ENCODE data around the gene EPHB1. TPM values are rescaled to one million over a fixed set of nuclear protein-coding genes. Genes with fewer than 3 reads are reported as not detected.

The EPHB1 gene
- total RNA-seq, 1 donor: 0.36 TPM

- Histone ChIP-seq H3K79me2 (ENCODE audit: insufficient read depth, low read length) (no peaks in the 10 kb centered on the region), H4K20me1 (ENCODE audit: insufficient read depth, low read length) (no peaks in the 10 kb centered on the region), H3K4me1 (ENCODE audit: insufficient read depth, low read length) (no peaks in the 10 kb centered on the region), H3K4me2 (ENCODE audit: insufficient read depth, low read length) (no peak overlapping the region), H3K9me3 (ENCODE audit: low read depth, low read length) (no peaks in the 10 kb centered on the region), H3K4me3 (ENCODE audit: insufficient read depth, low read length) (no peak overlapping the region), H3K27me3 (ENCODE audit: insufficient read depth, low read length) (no peaks in the 10 kb centered on the region), H3K36me3 (ENCODE audit: insufficient read depth, low read length) (no peaks in the 10 kb centered on the region), H3K27ac (ENCODE audit: low read depth, low read length) (no peak overlapping the region), H2AFZ (ENCODE audit: low read length) (no peak overlapping the region)
- no peak for TF ChIP-seq CTCF (IDR thresholded peaks at IDR 0.05; ENCODE audit: extremely low read depth, low read depth, low read length)
- DNase-seq (ENCODE audit: insufficient read length, low spot score, missing footprints): no peak
These were observed 161.3 kb downstream of the EPHB1 start for GRCh38 chr3:134956395-134956794.

- Histone ChIP-seq H2AFZ (ENCODE audit: low read length) (no peak overlapping the region), H3K4me2 (ENCODE audit: insufficient read depth, low read length) (no peak overlapping the region)
These were observed 161.8 kb downstream of the EPHB1 start for GRCh38 chr3:134956844-134957243.

GRCh38 chr3:134959516-134959915 is 164.5 kb downstream of the EPHB1 start:
- no peak for DNase-seq (ENCODE audit: insufficient read length, low spot score, missing footprints)
- Histone ChIP-seq H3K4me2 (ENCODE audit: insufficient read depth, low read length) (no peak overlapping the region), H3K27ac (ENCODE audit: low read depth, low read length) (no peak overlapping the region), H2AFZ (ENCODE audit: low read length) (no peak overlapping the region), H3K27me3 (ENCODE audit: insufficient read depth, low read length) (no peaks in the 10 kb centered on the region), H3K79me2 (ENCODE audit: insufficient read depth, low read length) (no peaks in the 10 kb centered on the region), H3K36me3 (ENCODE audit: insufficient read depth, low read length) (no peaks in the 10 kb centered on the region), H3K4me3 (ENCODE audit: insufficient read depth, low read length) (no peak overlapping the region), H4K20me1 (ENCODE audit: insufficient read depth, low read length) (no peaks in the 10 kb centered on the region), H3K9me3 (ENCODE audit: low read depth, low read length) (no peaks in the 10 kb centered on the region), H3K4me1 (ENCODE audit: insufficient read depth, low read length) (no peaks in the 10 kb centered on the region)
- TF ChIP-seq CTCF (IDR thresholded peaks at IDR 0.05; ENCODE audit: extremely low read depth, low read depth, low read length): no peak

More at GRCh38 chr3:134956844-134957243, 161.8 kb downstream of the EPHB1 start:
- Histone ChIP-seq H3K27ac (ENCODE audit: low read depth, low read length) (no peak overlapping the region), H3K36me3 (ENCODE audit: insufficient read depth, low read length) (no peaks in the 10 kb centered on the region), H3K4me1 (ENCODE audit: insufficient read depth, low read length) (no peaks in the 10 kb centered on the region), H3K79me2 (ENCODE audit: insufficient read depth, low read length) (no peaks in the 10 kb centered on the region), H4K20me1 (ENCODE audit: insufficient read depth, low read length) (no peaks in the 10 kb centered on the region), H3K9me3 (ENCODE audit: low read depth, low read length) (no peaks in the 10 kb centered on the region), H3K4me3 (ENCODE audit: insufficient read depth, low read length) (no peak overlapping the region), H3K27me3 (ENCODE audit: insufficient read depth, low read length) (no peaks in the 10 kb centered on the region)
- no peak for TF ChIP-seq CTCF (IDR thresholded peaks at IDR 0.05; ENCODE audit: extremely low read depth, low read depth, low read length)
- DNase-seq (ENCODE audit: insufficient read length, low spot score, missing footprints): no peak

- no peak for DNase-seq (ENCODE audit: insufficient read length, low spot score, missing footprints)
- Histone ChIP-seq H3K36me3 (ENCODE audit: insufficient read depth, low read length) (no peaks in the 10 kb centered on the region), H3K27me3 (ENCODE audit: insufficient read depth, low read length) (no peaks in the 10 kb centered on the region), H2AFZ (ENCODE audit: low read length) (no peak overlapping the region), H3K4me2 (ENCODE audit: insufficient read depth, low read length) (no peak overlapping the region), H3K79me2 (ENCODE audit: insufficient read depth, low read length) (no peaks in the 10 kb centered on the region), H3K27ac (ENCODE audit: low read depth, low read length) (no peak overlapping the region), H3K4me1 (ENCODE audit: insufficient read depth, low read length) (no peaks in the 10 kb centered on the region), H3K4me3 (ENCODE audit: insufficient read depth, low read length) (no peak overlapping the region), H4K20me1 (ENCODE audit: insufficient read depth, low read length) (no peaks in the 10 kb centered on the region), H3K9me3 (ENCODE audit: low read depth, low read length) (no peaks in the 10 kb centered on the region)
- no peak for TF ChIP-seq CTCF (IDR thresholded peaks at IDR 0.05; ENCODE audit: extremely low read depth, low read depth, low read length)
These were observed 169.2 kb downstream of the EPHB1 start for GRCh38 chr3:134964226-134964625.

Data from osteoblast (primary cell).